NT2/D1 (cell line): ENCODE data around the gene SORCS1.

ENCODE experiments used
- SUZ12 ChIP-seq: IDR thresholded peaks from 2 replicates; pipeline ENCODE4 v1.6.1; 2011; ENCODE audit not compliant: insufficient read length, insufficient read depth; ENCODE audit errors: extremely low read depth
- YY1 ChIP-seq: IDR thresholded peaks from 2 replicates; pipeline ENCODE4 v1.6.1; 2011; ENCODE audit not compliant: insufficient read length, insufficient read depth
- ZNF274 ChIP-seq: IDR thresholded peaks from 2 replicates; pipeline ENCODE4 v1.6.1; 2011; ENCODE audit warnings: mild to moderate bottlenecking, low read depth, low read length

- TF ChIP-seq YY1 (no peak), ZNF274 (no peak), SUZ12 (no peak)
Observed at GRCh38 chr10:106740071-106740470, 424.4 kb downstream of the SORCS1 start.
